NCI-H2227 treated with DMSO at 0.1 percent for 48 hours (cell line): ENCODE measurements around the gene PSMB3.

ENCODE experiments used
- DNase-seq: peaks from one replicate; lab custom pipeline; 2025; lab: John Stamatoyannopoulos, UW

The PSMB3 gene

DNA sequence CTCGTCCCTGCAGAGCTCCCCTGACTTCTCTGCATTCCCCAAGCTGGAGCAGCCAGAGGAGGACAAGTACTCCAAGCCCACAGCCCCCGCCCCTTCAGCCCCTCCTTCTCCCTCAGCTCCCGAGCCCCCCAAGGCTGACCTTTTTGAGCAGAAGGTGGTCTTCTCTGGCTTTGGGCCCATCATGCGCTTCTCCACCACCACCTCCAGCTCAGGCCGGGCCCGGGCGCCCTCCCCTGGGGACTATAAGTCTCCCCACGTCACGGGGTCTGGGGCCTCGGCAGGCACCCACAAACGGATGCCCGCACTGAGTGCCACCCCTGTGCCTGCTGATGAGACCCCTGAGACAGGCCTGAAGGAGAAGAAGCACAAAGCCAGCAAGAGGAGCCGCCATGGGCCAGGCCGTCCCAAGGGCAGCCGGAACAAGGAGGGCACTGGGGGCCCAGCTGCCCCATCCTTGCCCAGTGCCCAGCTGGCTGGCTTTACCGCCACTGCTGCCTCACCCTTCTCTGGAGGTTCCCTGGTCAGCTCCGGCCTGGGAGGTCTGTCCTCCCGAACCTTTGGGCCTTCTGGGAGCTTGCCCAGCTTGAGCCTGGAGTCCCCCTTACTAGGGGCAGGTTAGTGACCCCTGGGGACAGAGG, 36.1 kb upstream of the PSMB3 start:
- no peak for DNase-seq

DNA sequence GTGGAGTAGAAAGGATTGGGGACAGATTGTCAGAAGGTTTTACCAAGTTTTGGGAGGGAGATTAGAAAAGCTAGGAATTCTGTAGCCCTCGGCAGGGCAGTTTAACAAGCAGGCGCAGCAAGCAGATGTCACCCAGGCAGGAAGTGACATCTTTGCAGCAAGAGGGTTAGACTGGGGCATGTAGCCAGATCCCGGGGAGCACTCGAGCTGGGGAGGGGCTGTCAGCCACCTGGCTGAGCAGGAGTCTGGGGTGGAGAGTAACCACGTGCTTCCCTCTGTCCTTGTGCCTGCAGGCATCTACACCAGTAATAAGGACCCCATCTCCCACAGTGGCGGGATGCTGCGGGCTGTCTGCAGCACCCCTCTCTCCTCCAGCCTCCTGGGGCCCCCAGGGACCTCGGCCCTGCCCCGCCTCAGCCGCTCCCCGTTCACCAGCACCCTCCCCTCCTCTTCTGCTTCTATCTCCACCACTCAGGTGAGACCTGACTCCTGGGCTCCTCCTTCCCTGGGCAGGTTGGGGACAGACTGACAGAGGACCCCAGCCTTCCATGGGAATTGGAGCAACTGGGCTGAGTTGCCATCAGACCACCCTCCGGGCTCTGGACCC, 35.3 kb upstream of the PSMB3 start:
- DNase-seq = no peak

DNA sequence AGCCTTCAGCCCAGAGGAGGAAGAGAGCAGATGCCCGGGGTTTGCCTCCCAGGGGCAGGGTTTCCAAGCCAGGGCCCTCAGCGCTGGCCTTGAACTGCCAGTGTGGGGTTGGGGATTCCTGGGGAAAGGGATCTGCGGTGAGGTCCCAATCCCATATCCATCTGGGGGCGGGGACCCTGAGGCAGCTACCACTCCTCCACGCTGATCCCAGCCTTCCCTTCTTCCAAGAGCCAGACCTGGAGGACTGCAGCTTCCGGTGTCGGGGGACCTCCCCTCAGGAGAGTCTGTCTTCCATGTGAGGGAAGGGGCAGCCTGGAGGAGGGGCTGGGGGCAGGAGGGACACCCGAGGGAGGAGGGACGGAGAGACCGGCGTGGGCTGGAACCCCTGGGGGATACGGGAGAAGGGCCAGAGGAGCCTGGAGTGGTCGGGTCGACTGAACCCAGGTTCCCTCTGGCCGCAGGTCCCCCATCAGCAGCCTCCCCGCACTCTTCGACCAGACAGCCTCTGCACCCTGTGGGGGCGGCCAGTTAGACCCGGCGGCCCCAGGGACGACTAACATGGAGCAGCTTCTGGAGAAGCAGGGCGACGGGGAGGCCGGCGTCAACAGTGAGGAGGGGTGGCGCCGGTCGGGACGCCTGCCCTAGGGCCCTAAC, 33.1 kb upstream of the PSMB3 start:
- no peak for DNase-seq

DNA sequence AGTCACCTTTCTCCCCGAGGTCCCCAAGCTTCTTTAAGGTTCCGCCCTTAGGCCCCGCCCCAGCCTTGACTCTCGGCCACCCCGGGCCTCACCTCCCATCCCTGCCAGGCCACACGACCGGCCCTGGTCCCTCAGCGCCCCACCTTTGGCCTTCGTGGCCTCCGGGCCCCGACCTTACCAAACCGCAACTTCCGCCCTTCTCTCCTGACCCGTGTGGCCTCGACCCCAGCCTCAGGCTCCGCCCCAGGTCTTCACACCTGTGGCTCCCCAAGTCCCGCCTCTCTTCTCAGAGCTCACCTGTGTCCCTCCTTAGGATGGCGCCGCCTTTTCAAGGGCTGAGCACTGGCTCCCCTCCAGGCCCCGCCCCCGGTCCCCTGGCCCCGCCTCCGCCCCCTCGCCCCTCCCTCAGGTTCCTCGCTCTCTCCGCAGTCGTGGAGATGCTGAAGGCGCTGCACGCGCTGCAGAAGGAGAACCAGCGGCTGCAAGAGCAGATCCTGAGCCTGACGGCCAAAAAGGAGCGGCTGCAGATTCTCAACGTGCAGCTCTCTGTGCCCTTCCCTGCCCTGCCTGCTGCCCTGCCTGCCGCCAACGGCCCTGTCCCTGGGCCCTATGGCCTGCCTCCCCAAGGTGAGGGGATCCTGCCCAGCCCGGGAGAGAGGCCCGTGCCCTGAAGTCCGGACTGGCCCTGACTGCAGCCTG, 32.4 kb upstream of the PSMB3 start:
- DNase-seq = no peak

DNA sequence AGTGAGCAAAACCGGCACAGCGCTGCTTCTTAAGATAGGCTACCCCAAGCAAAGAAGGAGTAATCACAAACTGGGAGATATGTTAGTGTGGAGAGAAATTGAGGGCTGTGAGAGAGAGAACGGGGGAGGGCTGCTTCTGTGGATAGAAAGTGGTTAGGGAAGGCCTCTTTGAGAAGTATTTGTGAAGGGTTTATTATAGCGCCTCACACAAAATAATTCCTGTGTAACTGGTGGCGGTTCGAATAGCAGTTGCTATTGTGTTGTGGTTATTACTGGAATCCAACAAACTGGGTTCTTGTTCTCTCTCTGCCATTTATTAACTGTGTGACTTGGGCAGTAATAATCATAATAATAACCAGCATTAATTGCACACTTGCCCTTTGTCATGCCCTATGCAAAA, 31.6 kb upstream of the PSMB3 start:
- no peak for DNase-seq

DNA sequence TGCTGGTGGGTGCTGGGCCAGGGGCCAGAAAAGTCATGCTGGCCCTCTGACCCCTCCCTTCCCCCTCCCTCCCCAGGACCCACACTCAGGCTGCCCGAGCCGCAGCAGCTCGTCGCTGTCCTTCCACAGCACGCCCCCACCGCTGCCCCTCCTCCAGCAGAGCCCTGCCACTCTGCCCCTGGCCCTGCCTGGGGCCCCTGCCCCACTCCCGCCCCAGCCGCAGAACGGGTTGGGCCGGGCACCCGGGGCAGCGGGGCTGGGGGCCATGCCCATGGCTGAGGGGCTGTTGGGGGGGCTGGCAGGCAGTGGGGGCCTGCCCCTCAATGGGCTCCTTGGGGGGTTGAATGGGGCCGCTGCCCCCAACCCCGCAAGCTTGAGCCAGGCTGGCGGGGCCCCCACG, 30.7 kb upstream of the PSMB3 start:
- DNase-seq = no peak

DNA sequence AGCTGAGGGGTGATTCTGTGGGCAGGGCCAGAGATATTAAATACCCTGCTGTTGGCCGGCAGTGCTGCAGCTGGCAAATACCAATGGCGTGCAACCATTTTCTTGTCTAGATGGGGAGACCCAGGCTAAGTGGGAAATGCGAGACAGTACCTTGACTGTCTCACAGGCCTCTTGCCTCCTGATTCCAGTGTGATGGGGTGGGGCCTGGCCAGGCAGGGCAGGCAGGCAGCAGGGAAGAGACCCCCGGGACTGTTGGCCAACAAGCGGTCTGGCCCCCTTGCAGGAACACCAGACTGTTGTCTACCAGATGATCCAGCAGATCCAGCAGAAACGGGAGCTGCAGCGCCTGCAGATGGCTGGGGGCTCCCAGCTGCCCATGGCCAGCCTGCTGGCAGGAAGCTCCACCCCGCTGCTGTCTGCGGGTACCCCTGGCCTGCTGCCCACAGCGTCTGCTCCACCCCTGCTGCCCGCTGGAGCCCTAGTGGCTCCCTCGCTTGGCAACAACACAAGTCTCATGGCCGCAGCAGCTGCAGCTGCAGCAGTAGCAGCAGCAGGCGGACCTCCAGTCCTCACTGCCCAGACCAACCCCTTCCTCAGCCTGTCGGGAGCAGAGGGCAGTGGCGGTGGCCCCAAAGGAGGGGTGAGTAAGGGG, 28.1 kb upstream of the PSMB3 start:
- DNase-seq = no peak

DNA sequence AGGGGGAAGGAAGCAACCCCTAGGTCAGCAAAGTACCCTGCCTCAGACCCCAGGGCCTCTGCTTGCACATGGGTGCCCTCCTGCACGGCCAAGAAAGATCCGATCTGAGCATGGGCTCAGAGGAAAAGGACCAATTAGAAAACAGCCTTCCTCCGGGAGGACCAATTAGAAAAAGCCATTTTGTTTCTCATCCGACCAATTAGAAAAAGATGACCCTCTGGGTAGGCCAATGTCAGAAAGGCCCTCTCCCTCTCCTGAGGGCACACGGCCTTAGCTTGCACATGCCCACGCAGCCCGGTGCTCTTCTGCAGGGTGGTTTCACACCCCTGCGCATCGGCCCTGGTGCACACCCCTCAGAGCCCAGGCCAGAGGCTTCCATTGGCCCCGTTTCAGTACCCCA, 27.5 kb upstream of the PSMB3 start:
- DNase-seq = no peak

DNA sequence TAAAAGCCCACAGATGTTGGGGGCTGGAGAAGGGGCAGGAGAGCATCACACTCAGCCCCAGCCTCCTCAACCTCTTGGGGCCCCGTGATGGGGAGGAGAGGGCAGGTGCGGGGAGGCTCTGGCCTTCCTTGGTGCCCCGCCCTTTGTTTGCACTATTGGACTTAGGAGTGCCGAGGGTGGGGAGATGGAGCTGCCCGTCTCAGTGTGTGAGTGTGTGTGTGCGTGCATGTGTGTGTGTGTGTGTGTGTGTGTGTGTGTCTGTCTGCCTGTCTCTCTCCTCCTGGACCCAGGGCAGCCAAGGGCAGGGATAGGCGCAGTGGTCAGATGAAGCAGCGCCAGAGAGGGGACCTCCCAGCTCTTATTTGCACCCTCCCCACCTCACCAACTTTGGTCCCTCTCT, 26.4 kb upstream of the PSMB3 start:
- DNase-seq = peak; percentile 7

DNA sequence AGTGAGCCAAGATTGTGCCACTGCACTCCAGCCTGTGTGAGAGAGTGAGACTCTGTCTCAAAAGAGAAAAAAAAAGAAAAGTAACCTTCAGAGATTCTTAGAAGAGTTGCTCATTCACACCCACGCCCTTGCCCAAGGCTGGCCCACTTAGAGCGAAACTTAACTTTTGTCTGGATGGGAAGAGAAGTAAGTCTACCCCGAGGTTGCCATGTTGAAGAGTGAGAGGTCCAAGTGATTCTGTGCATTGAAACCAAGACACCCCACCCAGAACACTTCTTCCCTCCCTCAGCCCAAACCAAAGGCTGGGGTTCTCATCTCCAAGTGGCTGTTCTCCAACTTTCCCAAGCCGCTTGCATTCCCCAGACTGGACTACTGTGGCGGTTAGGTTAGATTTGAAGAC, 24.8 kb upstream of the PSMB3 start:
- no peak for DNase-seq

DNA sequence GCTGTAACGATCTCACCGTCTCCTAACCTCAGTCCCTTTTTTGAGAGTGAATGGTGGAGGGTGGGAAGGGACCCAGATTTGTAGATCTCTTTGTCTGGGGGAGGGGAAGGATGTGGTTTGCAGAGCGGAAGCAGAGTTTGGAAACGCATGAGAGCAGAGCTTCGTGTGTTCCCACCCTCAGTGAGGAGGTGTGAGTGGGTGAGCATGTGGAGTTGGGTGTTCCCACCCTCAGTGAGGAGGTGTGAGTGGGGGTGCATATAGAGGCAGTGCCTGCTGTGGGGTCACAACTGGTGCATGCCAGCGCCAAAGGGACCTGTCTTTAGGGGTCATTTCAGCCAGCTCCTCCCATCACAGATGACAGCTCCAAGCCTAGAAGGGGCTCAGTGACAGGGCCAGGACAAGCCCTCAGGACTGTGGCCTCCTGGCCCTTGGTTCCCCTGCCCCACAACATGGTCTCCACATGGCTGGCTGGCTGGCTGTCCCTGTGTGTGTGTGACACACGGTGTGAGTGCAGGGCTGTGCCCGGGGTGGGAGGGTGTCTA, 24.2 kb upstream of the PSMB3 start:
- no peak for DNase-seq

DNA sequence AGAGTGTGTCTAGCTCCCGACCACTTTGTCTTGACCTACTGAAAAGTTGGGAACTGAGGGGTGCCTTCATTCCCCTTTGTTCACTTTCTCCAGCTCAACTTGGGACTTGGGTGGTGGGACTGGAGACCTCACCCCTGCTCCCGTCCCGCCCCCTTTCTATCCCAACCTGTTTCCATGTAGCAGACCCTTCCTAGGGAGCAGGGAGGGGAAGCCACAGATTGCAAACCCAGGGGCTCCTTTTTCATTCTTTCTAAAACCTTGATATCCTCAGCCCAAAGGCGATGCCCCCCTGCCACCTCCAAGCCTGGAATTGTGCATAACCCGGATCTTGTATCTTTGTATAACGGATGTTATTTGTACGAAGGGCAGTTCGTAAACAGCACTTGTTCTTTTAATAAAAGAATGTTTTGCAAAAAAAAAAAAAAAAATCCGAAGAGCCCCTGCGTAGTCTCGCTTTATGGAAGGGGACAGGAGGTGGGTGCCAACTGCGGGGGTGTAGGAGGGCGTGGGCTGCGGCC, 23.1 kb upstream of the PSMB3 start:
- DNase-seq = no peak

DNA sequence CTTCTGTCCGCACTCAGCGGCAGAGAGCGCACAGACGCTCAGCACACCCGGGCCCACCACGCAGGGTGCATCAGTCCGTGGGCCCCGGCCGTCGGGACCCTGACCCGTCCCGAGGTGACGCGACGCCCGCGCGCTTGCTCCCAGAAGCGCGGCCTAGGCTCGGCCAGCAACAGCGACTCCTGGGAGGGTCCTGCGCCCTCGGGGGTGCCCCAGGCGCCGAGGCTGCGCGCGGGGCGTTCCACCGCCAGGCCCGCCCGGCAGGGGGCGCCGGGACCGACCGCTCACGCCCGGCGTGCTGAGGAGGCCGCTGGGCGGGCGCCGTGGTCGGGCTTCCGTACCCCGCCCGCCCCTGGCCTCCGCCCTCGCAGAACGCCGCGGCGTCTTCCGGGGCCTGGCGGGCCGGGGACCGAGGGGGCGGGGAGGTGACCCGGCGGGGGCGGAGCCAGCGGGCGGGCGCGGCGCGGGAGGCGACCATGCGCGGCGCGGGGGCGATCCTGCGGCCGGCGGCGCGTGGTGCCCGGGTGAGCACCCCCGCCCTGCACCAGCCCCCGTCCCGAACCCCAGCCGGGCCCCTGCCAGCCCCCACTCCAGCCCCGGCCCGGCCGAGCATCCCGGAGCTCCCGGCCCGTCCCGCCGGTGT, 22.5 kb upstream of the PSMB3 start, which contains the start of gene CISD3:
CISD3 (plus strand) TSS at position 456 of the 640 bp plus-strand sequence; CDS start at position 474, 18 bp downstream.
- peak; percentile 65 for DNase-seq

DNA sequence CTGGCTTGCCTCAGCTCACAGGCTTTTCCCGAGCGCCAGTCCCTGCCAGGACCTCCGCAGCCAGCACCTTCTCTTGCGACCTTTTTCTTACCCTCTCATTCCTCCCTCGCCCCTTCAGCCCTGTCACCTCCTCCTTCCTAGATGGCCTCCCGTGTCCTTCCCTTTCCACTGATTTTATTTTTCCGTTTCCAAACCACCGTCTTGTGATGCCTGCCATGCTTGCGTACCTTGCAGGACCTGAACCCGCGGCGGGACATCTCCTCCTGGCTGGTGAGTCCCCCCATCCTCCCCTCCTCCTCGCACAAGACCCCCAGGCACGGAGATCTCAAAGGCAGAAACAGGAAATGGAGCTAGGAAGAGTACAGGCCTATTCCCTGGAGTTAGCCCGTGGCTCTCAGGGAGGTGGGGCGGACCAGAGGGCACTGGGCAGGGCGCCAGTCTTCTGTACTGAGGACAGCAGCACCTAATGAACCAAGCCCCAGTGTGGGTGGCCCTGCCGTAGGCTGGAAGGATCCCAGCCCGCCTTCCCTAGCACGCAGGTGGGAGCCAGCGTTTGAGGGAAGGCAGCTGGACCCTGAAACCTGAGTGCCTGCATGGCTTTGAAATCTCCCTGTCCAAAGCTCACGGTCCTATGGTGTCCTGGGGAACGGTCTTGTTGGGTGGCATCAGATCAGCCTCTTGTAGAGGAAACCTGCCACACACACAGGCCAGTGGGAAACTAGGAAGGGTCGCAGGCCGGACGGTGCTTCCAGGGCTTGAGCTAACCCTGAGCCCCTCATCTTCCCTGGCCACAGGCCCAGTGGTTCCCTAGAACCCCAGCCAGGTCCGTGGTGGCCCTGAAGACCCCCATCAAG, 21.8 kb upstream of the PSMB3 start:
- no peak for DNase-seq

DNA sequence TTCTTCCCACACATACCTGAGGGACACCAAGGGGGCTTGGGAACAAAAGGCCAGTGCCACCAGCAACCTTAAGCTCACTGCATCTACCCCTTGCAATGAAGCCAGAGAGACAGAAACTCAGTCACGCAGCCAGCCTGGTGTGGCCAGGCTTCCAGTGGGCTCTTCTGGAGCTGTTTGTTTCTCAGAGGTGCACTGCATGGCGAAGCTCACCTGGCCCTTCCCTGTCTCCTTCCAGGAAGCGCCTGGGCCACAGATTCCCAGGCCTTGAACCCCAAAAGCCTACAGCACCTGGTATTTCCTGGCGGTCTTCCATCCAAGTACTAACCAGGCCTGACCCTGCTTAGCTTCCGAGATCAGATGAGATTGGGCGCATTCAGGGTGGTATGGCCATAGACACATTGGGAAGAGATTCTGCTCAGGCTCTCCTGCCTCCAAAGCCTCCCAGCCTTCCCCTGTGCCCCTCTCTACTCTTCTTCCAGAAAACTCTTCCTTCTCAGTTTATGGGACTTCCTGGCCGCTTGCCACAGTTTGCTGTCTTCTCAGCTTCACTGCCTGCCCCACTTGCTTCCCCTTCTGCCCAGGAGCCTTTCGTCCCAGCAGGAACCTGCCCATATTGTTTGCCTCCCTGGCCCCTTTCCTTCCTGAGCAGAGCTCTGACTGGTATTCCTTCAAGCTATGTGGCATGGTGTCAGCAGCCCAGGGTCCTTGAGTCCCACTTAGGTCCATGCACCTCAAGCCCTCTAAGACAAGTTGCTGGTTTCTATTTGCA, 20.8 kb upstream of the PSMB3 start:
- DNase-seq = no peak

DNA sequence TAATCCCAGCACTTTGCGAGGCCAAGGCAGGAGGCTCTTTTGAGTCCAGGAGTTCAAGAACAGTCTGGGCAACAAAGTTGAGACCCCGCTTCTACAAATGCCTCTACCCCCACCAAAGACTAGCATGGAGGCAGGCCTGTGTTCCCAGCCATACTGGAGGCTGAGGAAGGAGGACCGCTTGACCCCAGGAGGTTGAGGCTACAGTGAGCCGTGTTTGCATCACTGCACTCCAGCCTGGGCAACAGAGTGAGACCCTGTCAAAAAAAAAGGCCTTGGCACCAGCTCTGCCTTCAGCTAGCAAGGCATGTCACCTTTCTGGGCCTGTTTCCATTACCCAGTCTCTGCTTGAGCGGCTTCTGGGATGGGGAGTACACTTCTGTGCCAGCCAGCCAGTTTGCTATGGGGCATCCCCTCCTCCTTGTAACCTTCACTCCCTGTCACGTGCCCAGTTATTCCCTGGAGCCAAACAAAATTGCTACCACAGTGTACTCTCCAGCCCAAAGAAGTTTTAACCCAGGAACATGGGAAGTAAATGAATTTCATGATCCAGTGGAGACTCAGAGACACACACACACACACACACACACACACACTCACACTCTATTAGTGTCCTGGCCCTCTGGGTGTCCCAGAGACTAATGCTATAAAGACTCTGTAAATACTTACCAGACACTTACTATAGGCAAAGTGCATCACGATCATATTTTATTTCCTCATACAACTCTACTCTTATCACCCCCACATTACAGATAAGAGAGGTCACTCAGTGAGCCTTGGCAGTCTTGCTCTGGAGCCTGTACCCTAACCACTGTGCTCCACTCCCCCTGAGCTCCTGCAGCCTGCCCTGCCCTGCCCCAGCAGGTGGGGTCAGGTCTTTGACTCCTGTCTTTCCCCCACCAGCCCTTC, 19.9 kb upstream of the PSMB3 start:
- DNase-seq = no peak

DNA sequence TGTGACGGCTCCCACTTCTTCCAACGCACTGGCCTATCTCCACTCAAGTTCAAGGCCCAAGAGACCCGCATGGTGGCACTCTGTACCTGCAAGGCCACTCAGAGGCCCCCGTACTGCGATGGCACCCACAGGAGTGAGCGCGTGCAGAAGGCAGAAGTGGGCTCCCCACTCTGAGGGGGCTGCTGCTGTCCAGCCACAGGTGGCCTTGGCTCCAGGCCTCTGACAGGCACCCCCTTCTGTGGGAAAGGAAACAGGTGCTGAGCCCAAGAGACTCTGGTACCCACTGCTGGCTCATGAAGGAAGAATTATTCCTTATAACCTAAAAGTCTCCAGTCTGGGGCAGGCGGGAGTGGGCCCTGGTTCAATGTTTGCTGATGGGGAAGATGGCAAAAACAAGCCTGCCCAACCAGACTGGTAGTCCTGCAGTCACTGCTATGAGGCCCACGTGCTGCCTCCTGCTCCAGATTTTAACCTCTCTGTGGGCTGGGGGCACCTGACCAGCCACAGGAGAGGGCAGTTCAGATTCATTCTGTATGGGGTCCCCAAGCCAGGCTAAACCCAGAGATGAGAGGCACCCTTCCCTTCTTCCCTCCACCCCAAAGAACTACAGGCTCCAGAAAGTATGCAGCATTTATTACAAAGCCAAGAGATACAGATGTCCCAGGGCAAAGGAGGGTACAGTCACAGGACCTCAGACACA, 19.1 kb upstream of the PSMB3 start:
- DNase-seq = no peak
